ENCODE measurements around the gene CES3. TPM values are rescaled to one million over a fixed set of nuclear protein-coding genes. Genes with fewer than 3 reads are reported as not detected.
"Not testable (repeated sequence)": the region's sequence is repeated elsewhere in the genome, so short reads cannot be mapped to it uniquely, and the experiment has no call there.

Gene CES3
- total and polyA plus RNA-seq, 7 experiments from 2014 or later, result 0.32 to 11.5 (median 0.77) TPM; not detected in 3

DNA sequence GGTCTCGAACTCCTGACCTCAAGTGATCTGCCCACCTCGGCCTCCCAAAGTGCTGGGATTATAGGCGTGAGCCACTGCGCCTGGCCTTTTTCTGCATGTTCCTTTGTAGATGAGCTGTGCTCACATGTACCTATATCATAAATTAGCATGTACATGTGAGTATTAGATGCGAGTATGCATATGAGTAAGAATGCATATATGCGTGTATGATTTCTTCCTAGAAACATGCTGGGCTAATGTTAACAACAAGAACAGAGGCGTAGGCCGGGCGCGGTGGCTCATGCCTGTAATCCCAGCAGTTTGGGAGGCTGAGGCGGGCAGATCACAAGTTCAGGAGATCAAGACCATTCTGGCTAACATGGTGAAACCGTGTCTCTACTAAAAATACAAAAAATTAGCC is 32.5 kb downstream of the CES3 start:
- POLR2A ChIA-PET; H3K27me3 ChIP-seq (ENCODE audit: control insufficient read depth in 2 of 2, insufficient read depth in 2 of 2, low read length in 2 of 2); H3K36me3 ChIP-seq (ENCODE audit: control insufficient read depth in 2 of 3, insufficient read depth in 3 of 3, low read length in 3 of 3); H3K27ac ChIP-seq (ENCODE audit: low read depth, low read length); H3K36me3 Mint-ChIP-seq; H3K4me1 ChIP-seq (ENCODE audit: control insufficient read depth in 2 of 2, insufficient read depth in 2 of 2, low read length in 2 of 2); intact Hi-C loops (cut with micrococcal nuclease); H3K9me3 Mint-ChIP-seq; H3K4me3 Mint-ChIP-seq; ATAC-seq; H3K9me3 ChIP-seq (ENCODE audit: control insufficient read depth in 2 of 3, low read length in 3 of 3); H3K27ac Mint-ChIP-seq; CTCF ChIA-PET; H3K27me3 Mint-ChIP-seq; H3K4me3 ChIP-seq (ENCODE audit: low read length); DNase-seq: not testable (repeated sequence)
- H3K4me1 Mint-ChIP-seq, result peaks cover 0 to 13% (median 0%) of the 10 kb centered on the region in 7 donors

DNA sequence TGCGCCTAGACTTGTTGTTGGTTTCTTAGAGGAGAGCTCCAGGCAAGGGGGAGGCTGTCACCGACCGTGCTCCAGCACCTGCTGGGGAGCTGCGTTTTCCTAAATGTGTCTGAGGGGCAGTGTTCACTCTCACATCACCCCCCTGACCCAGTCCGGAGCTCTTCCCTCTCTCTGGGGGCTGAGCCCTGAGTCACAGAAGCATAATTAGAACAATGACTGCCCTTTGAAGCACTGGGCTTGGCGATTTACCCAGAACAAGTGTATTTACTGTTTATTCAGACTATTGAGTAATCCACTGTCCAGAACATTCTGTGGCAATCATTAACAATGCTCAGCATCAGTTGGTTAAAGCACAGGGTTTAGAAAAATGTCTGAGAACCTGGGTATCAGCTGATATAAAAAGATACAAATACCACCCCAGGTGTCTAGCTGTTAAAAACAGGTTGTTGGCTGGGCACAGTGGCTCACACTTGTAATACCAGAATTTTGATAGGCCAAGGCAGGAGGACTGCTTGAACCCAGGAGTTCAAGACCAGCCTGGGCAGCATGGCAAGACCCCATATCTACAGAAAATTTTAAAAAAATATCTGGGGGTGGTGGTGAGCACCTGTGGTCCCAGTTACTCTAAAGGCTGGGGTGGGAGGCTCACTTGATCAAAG is 35.4 kb downstream of the CES3 start:
- peaks cover 0 to 16% (median 0%) of the 10 kb centered on the region in 5 donors for H3K36me3 Mint-ChIP-seq
- H3K4me1 Mint-ChIP-seq, result peaks cover 0 to 29% (median 7%) of the 10 kb centered on the region in 7 donors
- no peaks in the 10 kb centered on the region for H3K36me3 ChIP-seq (ENCODE audit: control insufficient read depth in 2 of 3, insufficient read depth in 3 of 3, low read length in 3 of 3)
- H3K4me3 Mint-ChIP-seq, result no peak overlapping the region
- ChIA-PET POLR2A (interaction anchor here (0.7 kb wide), 1 partner anchor 9 kb away, joined by 3 read pairs; no protein-coding TSS in a partner anchor), CTCF (interaction anchor here (0.6 kb wide), 1 partner anchor 22 kb away, joined by 5 read pairs; no protein-coding TSS in a partner anchor)
- no peak for ATAC-seq
- no peaks in the 10 kb centered on the region for H3K27me3 Mint-ChIP-seq
- DNase-seq, result no peak
- H3K27ac ChIP-seq (ENCODE audit: low read depth, low read length), result no peak overlapping the region
- H3K4me3 ChIP-seq (ENCODE audit: low read length), result no peak overlapping the region
- H3K27ac Mint-ChIP-seq, result no peak overlapping the region
- no peaks in the 10 kb centered on the region for H3K9me3 ChIP-seq (ENCODE audit: control insufficient read depth in 2 of 3, low read length in 3 of 3)
- intact Hi-C loops (cut with micrococcal nuclease), result no loop called here
- peaks cover 3 to 5% of the 10 kb centered on the region in 2 donors for H3K4me1 ChIP-seq (ENCODE audit: control insufficient read depth in 2 of 2, insufficient read depth in 2 of 2, low read length in 2 of 2)
- no peaks in the 10 kb centered on the region for H3K27me3 ChIP-seq (ENCODE audit: control insufficient read depth in 2 of 2, insufficient read depth in 2 of 2, low read length in 2 of 2)
- H3K9me3 Mint-ChIP-seq, result no peaks in the 10 kb centered on the region

GRCh38 chr16:66996983-66997358 is 35.9 kb downstream of the CES3 start:
- Histone ChIP-seq H3K4me3 (ENCODE audit: low read length) (no peak overlapping the region), H3K27ac (ENCODE audit: low read depth, low read length) (no peak overlapping the region), H3K27me3 (ENCODE audit: control insufficient read depth in 2 of 2, insufficient read depth in 2 of 2, low read length in 2 of 2) (no peaks in the 10 kb centered on the region), H3K4me1 (ENCODE audit: control insufficient read depth in 2 of 2, insufficient read depth in 2 of 2, low read length in 2 of 2) (peaks cover 4 to 9% of the 10 kb centered on the region in 2 donors), H3K9me3 (ENCODE audit: control insufficient read depth in 2 of 3, low read length in 3 of 3) (no peaks in the 10 kb centered on the region), H3K36me3 (ENCODE audit: control insufficient read depth in 2 of 3, insufficient read depth in 3 of 3, low read length in 3 of 3) (no peaks in the 10 kb centered on the region)
- Mint-ChIP-seq H3K4me1 (peaks cover 4 to 31% (median 9%) of the 10 kb centered on the region in 7 donors), H3K9me3 (peaks cover 0 to 2% (median 0%) of the 10 kb centered on the region in 11 donors), H3K36me3 (peaks cover 0 to 19% (median 0%) of the 10 kb centered on the region in 5 donors), H3K27ac (peak overlapping the region in 2 of 9 donors; percentile 11 to 22), H3K4me3 (no peak overlapping the region), H3K27me3 (no peaks in the 10 kb centered on the region)
- ATAC-seq, result no peak
- POLR2A ChIA-PET, result no interaction called here
- intact Hi-C loops (cut with micrococcal nuclease), result no loop called here
- DNase-seq, result no peak
- CTCF ChIA-PET, result interaction anchor here (0.6 kb wide), 1 partner anchor 22 kb away, joined by 5 read pairs; no protein-coding TSS in a partner anchor

DNA sequence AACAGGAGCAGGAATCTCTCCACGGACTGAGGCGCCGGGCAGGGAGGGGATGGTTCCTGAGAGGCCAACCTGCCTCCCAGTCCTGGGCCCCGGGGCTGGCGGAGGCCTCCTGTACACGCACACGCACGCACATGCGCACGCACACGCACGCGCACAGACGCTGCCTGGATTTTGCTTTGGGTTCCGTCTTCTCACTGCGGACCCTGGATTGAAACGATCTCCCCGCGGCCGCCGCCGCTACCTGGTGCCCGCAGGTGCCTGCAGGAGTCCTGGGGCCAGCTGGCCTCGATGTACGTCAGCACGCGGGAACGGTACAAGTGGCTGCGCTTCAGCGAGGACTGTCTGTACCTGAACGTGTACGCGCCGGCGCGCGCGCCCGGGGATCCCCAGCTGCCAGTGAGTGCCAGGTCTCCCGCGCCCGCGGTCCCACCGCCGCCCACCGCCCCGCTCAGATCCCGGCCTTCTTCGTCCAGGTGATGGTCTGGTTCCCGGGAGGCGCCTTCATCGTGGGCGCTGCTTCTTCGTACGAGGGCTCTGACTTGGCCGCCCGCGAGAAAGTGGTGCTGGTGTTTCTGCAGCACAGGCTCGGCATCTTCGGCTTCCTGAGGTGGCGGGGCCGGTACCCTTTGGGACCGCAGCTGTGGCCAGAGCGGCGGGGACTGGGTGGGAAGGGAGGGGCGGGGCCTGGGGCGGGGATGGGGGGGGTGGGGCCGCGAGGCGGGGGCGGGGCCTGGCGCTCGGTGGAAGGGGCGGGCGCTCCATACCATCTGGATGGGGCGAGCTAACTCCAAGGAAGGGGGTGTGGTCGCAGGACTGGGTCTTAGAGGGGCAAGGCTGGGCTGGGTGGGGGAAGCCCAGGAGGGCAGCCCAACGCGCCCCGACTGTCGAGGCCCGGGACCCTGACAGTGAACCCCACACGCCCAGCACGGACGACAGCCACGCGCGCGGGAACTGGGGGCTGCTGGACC is 39.6 kb downstream of the CES3 start:
- intact Hi-C loops (cut with micrococcal nuclease), result loop anchor here (1.0 to 2.0 kb wide), 7 partner anchors 14 to 248 kb away; partner anchors contain the start of genes CBFB (in 1 of the 2), MATCAP1 (in 1 of the 2), PHAF1 (in 1 of the 2) and SLC9A5 (in 1 of the 2)
- ATAC-seq (peak; percentile 81), DNase-seq (peak; percentile 39 to 73 (median 61))
- Mint-ChIP-seq H3K4me3 (peak overlapping the region; percentile 65 to 88 (median 84)), H3K36me3 (peaks cover 0 to 32% (median 4%) of the 10 kb centered on the region in 5 donors), H3K4me1 (peaks cover 6 to 42% (median 14%) of the 10 kb centered on the region in 7 donors), H3K27ac (peak overlapping the region; percentile 68 to 89 (median 80)), H3K9me3 (peaks cover 0 to 2% (median 0%) of the 10 kb centered on the region in 11 donors), H3K27me3 (no peaks in the 10 kb centered on the region)
- H3K9me3 ChIP-seq (ENCODE audit: control insufficient read depth in 2 of 3, low read length in 3 of 3), result no peaks in the 10 kb centered on the region
- ChIA-PET CTCF (no interaction called here), POLR2A (interaction anchor here (0.5 to 1.5 kb wide), 4 partner anchors 9 to 154 kb away, joined by 3 to 5 read pairs (median 3); no protein-coding TSS in a partner anchor)
- H3K27me3 ChIP-seq (ENCODE audit: control insufficient read depth in 2 of 2, insufficient read depth in 2 of 2, low read length in 2 of 2), result no peaks in the 10 kb centered on the region
- peaks cover 0 to 7% (median 0%) of the 10 kb centered on the region in 3 experiments for H3K36me3 ChIP-seq (ENCODE audit: control insufficient read depth in 2 of 3, insufficient read depth in 3 of 3, low read length in 3 of 3)
- H3K4me3 ChIP-seq (ENCODE audit: low read length), result peak overlapping the region; percentile 75
- H3K4me1 ChIP-seq (ENCODE audit: control insufficient read depth in 2 of 2, insufficient read depth in 2 of 2, low read length in 2 of 2), result peaks cover 4 to 9% of the 10 kb centered on the region in 2 donors
- H3K27ac ChIP-seq (ENCODE audit: low read depth, low read length), result peak overlapping the region; percentile 72

GRCh38 chr16:67001726-67002125 is 40.7 kb downstream of the CES3 start:
- ATAC-seq, result no peak
- CTCF ChIA-PET, result no interaction called here
- intact Hi-C loops (cut with micrococcal nuclease), result loop anchor here (2.0 kb wide), 2 partner anchors 17 to 247 kb away; partner anchors contain the start of gene SLC9A5 (in 1 of the 2)
- Mint-ChIP-seq H3K4me1 (peaks cover 6 to 44% (median 14%) of the 10 kb centered on the region in 7 donors), H3K36me3 (peaks cover 0 to 33% (median 5%) of the 10 kb centered on the region in 5 donors), H3K4me3 (peak overlapping the region; percentile 25 to 88 (median 71)), H3K9me3 (peaks cover 0 to 2% (median 0%) of the 10 kb centered on the region in 11 donors), H3K27me3 (no peaks in the 10 kb centered on the region), H3K27ac (peak overlapping the region in 3 of 9 donors; percentile 31 to 58 (median 40))
- Histone ChIP-seq H3K27ac (ENCODE audit: low read depth, low read length) (no peak overlapping the region), H3K9me3 (ENCODE audit: control insufficient read depth in 2 of 3, low read length in 3 of 3) (no peaks in the 10 kb centered on the region), H3K27me3 (ENCODE audit: control insufficient read depth in 2 of 2, insufficient read depth in 2 of 2, low read length in 2 of 2) (no peaks in the 10 kb centered on the region), H3K4me3 (ENCODE audit: low read length) (no peak overlapping the region), H3K4me1 (ENCODE audit: control insufficient read depth in 2 of 2, insufficient read depth in 2 of 2, low read length in 2 of 2) (peaks cover 4 to 9% of the 10 kb centered on the region in 2 donors), H3K36me3 (ENCODE audit: control insufficient read depth in 2 of 3, insufficient read depth in 3 of 3, low read length in 3 of 3) (peaks cover 0 to 7% (median 0%) of the 10 kb centered on the region in 3 experiments)
- DNase-seq, result no peak
- POLR2A ChIA-PET, result no interaction called here

DNA sequence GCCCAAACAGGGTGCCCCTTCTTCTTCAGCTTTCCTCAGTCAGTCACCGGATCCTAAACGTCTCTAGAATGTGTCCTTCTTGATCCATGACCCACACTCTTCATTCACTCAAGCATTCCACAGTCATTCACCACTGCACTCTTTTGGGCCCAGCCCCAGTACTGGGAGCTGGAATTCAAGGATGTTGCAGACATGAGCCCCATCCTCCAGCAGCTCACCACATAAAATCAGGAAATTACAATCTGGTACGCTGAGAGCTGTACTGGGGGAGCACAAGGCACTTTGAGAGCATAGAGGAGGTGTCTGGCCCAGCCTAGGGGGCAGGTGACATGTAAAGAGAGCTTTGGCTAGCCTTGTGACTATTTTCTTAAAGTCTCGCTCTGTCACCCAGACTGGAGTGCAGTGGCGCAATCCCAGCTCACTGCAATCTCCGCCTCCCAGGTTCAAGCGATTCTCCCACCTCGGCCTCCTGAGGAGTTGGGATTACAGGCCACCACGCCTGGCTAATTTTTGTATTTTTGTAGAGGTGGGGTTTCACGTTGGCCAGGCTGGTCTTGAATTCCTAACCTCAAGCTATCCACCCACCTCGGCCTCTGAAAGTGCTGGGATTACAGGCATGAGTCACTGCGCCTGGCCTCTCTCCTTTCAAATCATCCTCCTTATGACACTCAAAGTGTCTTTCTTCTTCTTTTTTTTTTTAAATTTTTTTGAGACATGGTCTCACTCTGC is 46.0 kb downstream of the CES3 start:
- H3K9me3 ChIP-seq (ENCODE audit: control insufficient read depth in 2 of 3, low read length in 3 of 3), result no peaks in the 10 kb centered on the region
- H3K27ac Mint-ChIP-seq, result peak overlapping the region in 2 of 9 donors; percentile 65 to 74
- no peak overlapping the region for H3K4me3 ChIP-seq (ENCODE audit: low read length)
- ATAC-seq, result no peak
- peaks cover under 1 to 42% (median 4%) of the 10 kb centered on the region in 7 donors for H3K4me1 Mint-ChIP-seq
- intact Hi-C loops (cut with micrococcal nuclease), result no loop called here
- ChIA-PET POLR2A (interaction anchor here (0.6 kb wide), 1 partner anchor 11 kb away, joined by 3 read pairs; no protein-coding TSS in a partner anchor), CTCF (interaction anchor here (0.6 kb wide), 2 partner anchors 74 to 115 kb away, joined by 3 read pairs; no protein-coding TSS in a partner anchor)
- no peak overlapping the region for H3K4me3 Mint-ChIP-seq
- H3K27me3 ChIP-seq (ENCODE audit: control insufficient read depth in 2 of 2, insufficient read depth in 2 of 2, low read length in 2 of 2), result no peaks in the 10 kb centered on the region
- no peak for DNase-seq
- H3K36me3 Mint-ChIP-seq, result peaks cover 0 to 36% (median 6%) of the 10 kb centered on the region in 5 donors
- peaks cover 0 to 7% (median 0%) of the 10 kb centered on the region in 3 experiments for H3K36me3 ChIP-seq (ENCODE audit: control insufficient read depth in 2 of 3, insufficient read depth in 3 of 3, low read length in 3 of 3)
- H3K9me3 Mint-ChIP-seq, result no peaks in the 10 kb centered on the region
- no peaks in the 10 kb centered on the region for H3K27me3 Mint-ChIP-seq
- H3K27ac ChIP-seq (ENCODE audit: low read depth, low read length), result no peak overlapping the region
- no peaks in the 10 kb centered on the region for H3K4me1 ChIP-seq (ENCODE audit: control insufficient read depth in 2 of 2, insufficient read depth in 2 of 2, low read length in 2 of 2)
